ENCODE measurements around the gene PRKCZ.
A peak's percentile ranks its signal among the peaks of the same experiment; 100 is the strongest.

The PRKCZ gene

GRCh38 chr1:2230781-2231531, 180.7 kb downstream of the PRKCZ start:
- no peak for TF ChIP-seq CTCF (IDR thresholded peaks at IDR 0.05; ENCODE audit: low read depth, low read length)
- peak overlapping the region; percentile 88 for H3K4me3 ChIP-seq (ENCODE audit: low read depth, low read length)
- no peak for DNase-seq (ENCODE audit: low read depth, low spot score)
- in situ Hi-C loops (cut with HindIII; ENCODE audit: low sequenced_read_pairs) = no loop called here

GRCh38 chr1:2231532-2232254, 181.5 kb downstream of the PRKCZ start:
- no peak for TF ChIP-seq CTCF (IDR thresholded peaks at IDR 0.05; ENCODE audit: low read depth, low read length)
- in situ Hi-C loops (cut with HindIII; ENCODE audit: low sequenced_read_pairs) = no loop called here

GRCh38 chr1:2232255-2232915, 182.2 kb downstream of the PRKCZ start:
- TF ChIP-seq CTCF (IDR thresholded peaks at IDR 0.05; ENCODE audit: low read depth, low read length) = no peak
- DNase-seq (ENCODE audit: low read depth, low spot score) = no peak
- in situ Hi-C loops (cut with HindIII; ENCODE audit: low sequenced_read_pairs) = no loop called here
- H3K4me3 ChIP-seq (ENCODE audit: low read depth, low read length) = peak overlapping the region; percentile 88

More at GRCh38 chr1:2231532-2232254, 181.5 kb downstream of the PRKCZ start:
- peak overlapping the region; percentile 88 for H3K4me3 ChIP-seq (ENCODE audit: low read depth, low read length)
- DNase-seq (ENCODE audit: low read depth, low spot score) = peak; percentile 91

GRCh38 chr1:2232916-2233438, 182.8 kb downstream of the PRKCZ start:
- TF ChIP-seq CTCF (IDR thresholded peaks at IDR 0.05; ENCODE audit: low read depth, low read length) = no peak
- DNase-seq (ENCODE audit: low read depth, low spot score) = no peak
- in situ Hi-C loops (cut with HindIII; ENCODE audit: low sequenced_read_pairs) = no loop called here
- peak overlapping the region; percentile 88 for H3K4me3 ChIP-seq (ENCODE audit: low read depth, low read length)

GRCh38 chr1:2233468-2233867, 183.3 kb downstream of the PRKCZ start:
- in situ Hi-C loops (cut with HindIII; ENCODE audit: low sequenced_read_pairs) = no loop called here
- no peak for DNase-seq (ENCODE audit: low read depth, low spot score)
- TF ChIP-seq CTCF (IDR thresholded peaks at IDR 0.05; ENCODE audit: low read depth, low read length) = no peak
- H3K4me3 ChIP-seq (ENCODE audit: low read depth, low read length) = peak overlapping the region; percentile 88

GRCh38 chr1:2233997-2234761, 184.0 kb downstream of the PRKCZ start:
- TF ChIP-seq CTCF (IDR thresholded peaks at IDR 0.05; ENCODE audit: low read depth, low read length) = peak; percentile 1
- H3K4me3 ChIP-seq (ENCODE audit: low read depth, low read length) = peak overlapping the region; percentile 88
- in situ Hi-C loops (cut with HindIII; ENCODE audit: low sequenced_read_pairs) = no loop called here
- peak; percentile 75 for DNase-seq (ENCODE audit: low read depth, low spot score)

Data from astrocyte of the spinal cord (primary cell).